ENCODE data around the gene FAM174C.

DNA sequence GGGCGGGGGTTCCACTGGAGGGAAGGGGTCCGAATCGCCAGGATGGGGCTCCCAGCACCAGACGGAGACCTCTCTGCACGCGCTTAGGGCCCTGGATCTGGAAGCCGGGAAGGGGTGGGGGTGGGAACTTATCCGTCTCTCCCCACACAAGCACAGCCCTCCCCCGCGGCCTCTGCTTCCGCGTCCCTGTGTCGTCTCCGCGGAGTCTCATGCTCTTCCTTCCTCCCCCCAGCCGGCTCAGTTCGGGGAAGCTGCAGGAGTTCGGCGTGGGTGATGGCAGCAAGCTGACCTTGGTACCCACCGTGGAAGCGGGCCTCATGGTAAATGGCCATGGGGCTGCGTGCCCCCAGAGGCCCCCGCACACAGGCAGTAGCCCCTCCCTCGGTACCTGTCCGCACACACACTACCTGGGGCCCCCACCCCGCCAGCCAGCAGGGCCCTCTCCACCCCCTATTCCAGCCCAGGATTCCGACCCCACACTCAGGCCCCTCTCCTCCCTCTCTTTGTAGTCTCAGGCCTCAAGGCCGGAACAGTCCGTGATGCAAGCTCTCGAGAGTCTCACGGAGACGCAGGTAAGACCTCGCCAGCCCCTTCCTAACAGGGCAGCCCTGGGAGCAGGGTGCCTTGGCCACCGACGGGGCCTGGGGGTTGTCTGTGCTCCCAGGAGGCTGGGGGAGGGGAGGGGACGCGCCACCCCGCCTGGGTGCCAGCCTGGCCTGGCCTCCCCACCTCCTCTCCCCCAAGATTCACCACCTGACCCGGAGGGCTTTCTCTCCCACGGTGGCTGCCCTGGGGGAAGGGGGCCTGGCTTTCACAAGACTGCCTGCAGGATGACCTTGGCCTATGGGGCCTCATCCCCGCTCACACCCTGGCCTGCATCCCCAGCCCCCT, 23.8 kb upstream of the FAM174C start:
- TF ChIP-seq, protein P1, sequence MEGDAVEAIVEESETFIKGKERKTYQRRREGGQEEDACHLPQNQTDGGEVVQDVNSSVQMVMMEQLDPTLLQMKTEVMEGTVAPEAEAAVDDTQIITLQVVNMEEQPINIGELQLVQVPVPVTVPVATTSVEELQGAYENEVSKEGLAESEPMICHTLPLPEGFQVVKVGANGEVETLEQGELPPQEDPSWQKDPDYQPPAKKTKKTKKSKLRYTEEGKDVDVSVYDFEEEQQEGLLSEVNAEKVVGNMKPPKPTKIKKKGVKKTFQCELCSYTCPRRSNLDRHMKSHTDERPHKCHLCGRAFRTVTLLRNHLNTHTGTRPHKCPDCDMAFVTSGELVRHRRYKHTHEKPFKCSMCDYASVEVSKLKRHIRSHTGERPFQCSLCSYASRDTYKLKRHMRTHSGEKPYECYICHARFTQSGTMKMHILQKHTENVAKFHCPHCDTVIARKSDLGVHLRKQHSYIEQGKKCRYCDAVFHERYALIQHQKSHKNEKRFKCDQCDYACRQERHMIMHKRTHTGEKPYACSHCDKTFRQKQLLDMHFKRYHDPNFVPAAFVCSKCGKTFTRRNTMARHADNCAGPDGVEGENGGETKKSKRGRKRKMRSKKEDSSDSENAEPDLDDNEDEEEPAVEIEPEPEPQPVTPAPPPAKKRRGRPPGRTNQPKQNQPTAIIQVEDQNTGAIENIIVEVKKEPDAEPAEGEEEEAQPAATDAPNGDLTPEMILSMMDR (IDR thresholded peaks at IDR 0.05), result no peak
- no peak for TF ChIP-seq ZFX (IDR thresholded peaks at IDR 0.05; ENCODE audit: borderline replicate concordance)
